NCI-H2171 (cell line): ENCODE measurements around the gene CLSTN2.

Experiments used
- DNase-seq: peaks from one replicate; lab custom pipeline; 2025; lab: John Stamatoyannopoulos, UW

Gene CLSTN2

GRCh38 chr3:139935016-139935865 is at the start of gene CLSTN2:
Gene CLSTN2 (plus strand): TSS chr3:139935185.
- peak; percentile 88 for DNase-seq

- no peak for DNase-seq
These were observed 47.6 kb upstream of the CLSTN2 start for GRCh38 chr3:139887431-139887830.

- no peak for DNase-seq
These were observed 46.3 kb upstream of the CLSTN2 start for GRCh38 chr3:139888561-139889140.

DNA sequence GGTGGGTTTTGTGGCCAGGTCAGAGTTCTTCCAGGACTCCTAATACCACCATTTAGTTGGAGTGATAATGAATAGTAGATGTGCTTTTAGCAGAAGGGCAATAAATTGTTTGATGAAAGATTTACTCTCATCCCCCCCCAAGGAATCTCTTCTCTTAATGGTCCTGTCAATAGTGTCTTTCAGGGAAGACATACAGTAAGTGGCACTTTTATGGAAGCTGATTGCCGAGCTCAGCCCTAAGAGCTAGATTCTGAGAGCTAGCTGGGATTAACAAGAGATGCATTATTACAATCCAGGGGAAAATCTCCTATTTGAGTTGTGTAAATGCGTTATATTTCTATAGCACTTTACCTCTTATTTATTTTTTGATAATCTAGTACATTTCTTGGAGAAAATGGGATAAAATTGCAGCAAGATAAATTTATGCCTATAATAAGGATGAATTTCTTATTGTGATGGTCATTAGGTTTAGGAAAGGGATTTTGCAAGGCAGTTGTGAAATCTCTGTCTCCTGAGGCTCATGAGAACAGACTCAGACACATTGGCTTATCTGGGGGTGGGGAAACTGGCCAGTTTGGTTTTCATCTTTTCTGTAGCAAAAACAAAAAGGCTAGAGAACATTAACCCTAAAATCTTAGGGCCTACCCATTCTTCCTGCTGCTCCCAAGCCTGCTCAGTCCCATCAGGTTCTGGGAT is 41.6 kb upstream of the CLSTN2 start:
- DNase-seq = no peak

DNA sequence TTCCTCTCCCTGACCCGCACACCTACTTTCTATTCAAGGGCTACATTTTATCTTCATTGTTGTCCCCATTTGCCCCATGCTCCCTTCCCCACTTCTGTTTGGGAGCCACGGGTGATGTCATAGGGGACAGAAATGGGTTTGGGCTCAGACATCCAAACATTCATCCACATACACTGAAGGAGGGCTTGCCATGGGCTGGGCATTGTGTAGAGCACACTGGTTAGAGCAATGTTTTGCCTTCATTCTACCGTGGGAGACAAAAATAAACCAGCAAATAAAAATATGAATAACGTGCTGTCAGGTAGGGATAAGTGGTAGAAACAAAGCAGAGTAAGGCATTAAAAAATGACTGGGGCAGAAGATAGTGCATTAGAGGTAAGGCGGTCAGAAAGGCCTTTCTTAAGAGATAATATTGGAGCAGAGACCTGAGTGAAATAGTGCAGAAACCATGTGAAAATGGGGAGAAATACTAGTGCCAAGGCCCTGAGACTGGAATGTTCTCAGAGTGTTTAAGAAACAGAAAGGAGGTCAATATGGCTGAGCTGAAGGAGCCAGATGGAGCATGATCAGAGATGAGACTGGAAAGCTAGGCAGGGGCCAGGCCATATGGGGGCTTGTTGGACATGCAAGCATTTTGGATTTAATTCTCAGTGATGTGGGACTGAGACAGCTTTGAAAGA is 40.9 kb upstream of the CLSTN2 start:
- DNase-seq = no peak

DNA sequence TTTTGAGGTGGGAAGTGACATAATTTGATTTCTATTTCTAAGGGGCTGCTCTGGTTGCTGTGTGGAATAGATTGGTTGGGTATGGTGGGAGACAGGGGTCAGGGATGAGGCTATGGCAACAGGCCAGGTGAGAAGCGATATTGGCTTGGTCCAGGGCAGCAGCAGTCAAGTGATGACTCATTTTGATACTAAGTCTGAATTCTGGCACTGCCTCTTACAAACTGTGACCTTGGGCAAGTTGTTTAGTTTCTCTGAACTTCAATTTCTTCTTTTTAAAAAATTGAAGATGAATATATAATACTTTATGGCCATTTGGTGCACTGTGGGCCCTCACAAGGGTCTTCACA is 40.4 kb upstream of the CLSTN2 start:
- no peak for DNase-seq

DNA sequence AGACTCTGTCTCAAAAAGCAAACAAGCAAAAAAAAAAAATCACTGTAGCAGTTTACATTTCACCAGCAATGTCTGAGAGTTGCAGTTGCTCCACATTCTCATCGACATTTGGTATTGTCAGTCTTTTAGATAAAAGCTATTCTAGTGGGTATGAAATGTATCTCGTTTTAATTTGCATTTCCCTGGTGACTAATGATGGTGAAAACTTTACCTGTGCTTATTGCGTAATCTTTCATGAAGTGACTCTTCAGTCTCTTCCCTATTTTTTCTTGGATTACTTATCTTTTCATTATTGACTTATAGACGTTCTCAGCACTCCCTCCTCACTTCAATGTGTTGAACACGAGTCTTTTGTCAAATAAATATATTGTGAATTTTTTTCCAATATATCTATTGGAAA is 37.2 kb upstream of the CLSTN2 start:
- no peak for DNase-seq

- no peak for DNase-seq
These were observed 28.6 kb upstream of the CLSTN2 start for GRCh38 chr3:139906418-139906817.

DNA sequence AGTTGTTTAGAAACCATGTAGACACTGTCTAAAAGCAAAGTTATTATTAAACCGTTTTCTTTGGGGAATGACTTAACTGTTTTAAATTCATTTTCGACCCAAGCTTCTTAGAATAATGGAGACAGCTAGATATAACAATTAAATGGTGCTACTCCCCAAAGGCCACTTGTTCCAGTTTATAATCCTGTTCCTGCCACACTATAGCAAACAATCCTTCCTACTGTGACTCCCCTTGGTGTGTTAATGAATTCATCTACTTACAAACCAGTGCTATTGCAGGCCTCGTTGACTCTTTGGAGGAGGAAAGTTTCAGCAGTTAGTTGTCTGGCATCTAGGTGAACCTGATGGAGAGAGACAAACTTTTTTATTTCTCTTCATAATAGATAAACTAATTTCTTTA is 25.2 kb upstream of the CLSTN2 start:
- DNase-seq = no peak

DNA sequence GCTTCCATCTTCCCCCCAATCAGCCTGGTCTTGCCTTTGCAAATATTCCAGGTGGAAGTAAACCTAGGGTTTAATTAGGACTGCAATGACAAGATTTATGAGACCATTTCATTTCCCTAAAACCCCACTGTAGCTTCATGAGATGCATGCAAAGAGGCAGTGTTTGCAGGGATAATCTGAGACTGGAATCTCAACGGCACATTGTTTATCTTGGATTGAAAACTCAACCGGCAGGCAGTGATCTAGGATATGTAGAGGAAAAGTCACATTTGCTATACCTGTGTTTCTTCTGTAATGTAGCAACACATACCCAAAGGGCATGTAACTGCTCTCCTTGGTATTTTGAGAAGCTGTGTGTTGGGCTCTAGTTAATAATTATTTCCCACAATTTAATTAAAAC is 18.7 kb upstream of the CLSTN2 start:
- DNase-seq = no peak

DNA sequence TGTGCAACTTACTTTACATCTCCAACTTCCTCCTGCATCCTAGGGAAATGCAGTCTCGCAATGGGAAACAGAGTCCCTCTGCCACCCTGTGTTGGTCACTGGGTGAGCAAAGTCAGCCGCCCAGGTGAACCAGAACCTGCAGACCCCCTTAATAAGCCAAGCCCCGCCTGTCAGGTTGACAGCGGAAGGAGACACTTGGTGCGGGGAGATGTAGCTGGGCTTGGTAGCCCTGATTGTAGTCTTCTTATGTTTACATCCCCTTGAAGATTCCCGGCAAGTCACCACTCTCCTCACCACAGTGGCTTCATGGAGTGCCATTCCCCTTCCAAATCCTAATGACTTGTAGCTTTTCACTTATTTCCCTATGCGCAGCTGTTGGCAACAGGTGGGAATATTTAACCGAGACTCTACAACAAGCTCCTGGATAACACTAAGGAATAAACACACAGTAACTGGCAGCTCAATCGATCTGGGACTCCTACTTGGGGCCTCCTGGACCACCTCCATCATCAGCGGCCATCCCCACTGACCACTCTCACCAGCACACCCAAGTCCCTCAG is 17.7 kb upstream of the CLSTN2 start:
- DNase-seq = no peak

- no peak for DNase-seq
These were observed 6.1 kb upstream of the CLSTN2 start for GRCh38 chr3:139928708-139929505.

DNA sequence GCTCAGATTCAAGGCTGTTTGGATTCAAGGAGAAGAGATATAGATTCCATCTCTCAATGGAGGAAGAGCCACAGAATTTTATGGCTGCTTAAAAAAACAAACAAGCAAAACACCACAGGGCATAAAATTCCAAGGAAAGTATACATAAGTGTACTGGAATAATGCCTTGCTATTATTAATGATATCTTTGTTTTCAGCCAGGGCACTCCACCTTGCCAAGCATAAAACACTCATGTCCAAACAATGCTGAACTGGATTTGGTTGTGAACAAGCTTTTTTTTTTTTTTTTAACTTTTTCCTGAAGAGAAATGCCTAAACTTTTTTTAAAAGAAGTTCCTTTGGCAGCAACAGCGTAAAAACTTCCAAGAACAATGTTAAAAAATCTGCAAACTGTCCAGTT is 4.8 kb upstream of the CLSTN2 start:
- no peak for DNase-seq

- DNase-seq = no peak
These were observed 1.2 kb upstream of the CLSTN2 start for GRCh38 chr3:139933766-139934165.

GRCh38 chr3:139934613-139935015 is 371 bp upstream of the CLSTN2 start:
- peak; percentile 33 for DNase-seq

DNA sequence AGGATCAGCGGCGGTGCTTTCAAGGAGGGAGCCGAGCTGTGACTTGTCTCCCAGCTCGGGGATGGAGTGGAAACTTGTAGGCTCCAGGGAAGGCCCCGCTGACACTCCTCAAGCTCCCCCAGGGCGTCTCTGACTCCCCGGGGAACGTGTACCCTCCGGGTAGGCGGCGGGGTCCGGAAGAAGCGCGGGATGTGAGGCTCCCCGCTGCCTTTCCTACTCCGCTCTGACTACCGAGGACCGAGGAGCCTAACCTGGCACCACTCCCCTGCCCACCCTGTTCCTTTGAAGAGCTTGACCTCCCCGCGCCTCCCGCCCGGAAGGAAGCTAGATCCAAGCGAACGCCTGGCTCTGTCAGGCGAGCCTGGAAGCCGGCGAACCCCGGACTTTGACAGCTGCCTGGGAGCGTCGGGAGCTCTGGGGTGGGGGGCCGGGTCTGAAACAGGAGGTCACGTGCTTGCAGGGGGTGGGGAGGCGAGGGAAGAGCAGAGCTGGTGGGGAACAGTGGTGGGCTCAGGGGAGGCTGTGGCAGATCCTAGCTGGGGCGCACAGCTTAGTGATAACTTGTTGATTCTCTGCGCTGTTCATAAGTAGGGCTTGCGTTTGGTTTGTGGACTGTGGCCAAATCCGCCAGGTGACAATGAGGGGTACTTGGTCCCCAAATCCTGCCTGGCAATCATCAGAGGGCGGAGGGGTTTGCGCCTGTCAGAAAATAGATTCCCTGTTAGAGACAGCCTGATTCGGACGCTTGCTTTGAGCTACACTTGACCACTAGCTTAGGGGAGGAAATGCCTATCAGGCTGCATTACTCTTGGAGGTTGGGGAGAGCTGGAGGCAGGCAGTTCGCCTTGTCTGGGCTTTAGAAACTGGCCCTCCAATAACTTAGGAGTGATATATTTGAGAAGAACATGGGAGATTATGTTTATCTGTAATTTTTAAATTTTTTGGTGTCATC is 1.2 kb downstream of the CLSTN2 start:
- DNase-seq = peak; percentile 54

DNA sequence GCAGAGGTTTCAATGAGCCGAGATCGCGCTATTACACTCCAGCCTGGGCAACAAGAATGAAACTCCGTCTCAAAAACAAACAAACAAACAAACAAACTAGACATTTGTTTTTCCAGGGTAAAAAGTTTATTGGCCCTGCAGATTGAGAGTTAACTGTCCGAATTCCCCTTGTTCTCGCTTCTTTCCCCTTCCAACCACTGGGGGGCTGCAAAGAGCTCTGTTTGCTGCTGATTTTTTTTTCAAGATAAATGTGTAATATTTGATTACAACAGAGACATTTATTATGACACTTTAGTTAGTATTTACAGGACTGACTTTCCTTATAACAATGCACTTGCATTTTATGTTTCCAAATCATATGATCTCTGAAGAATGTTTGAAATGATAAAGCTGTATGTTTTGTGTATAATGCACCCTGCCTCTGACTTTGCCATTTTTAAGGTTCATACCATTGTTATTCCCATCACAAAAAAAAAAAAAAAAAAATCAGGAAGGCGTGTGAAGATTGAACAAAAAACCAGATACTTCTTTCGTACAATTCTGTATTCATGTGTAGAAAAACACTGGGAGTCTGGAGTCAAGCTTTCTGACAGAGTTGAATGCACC is 2.8 kb downstream of the CLSTN2 start:
- peak; percentile 57 for DNase-seq

- no peak for DNase-seq
These were observed 4.8 kb downstream of the CLSTN2 start for GRCh38 chr3:139939681-139940190.

GRCh38 chr3:139940622-139941021 is 5.6 kb downstream of the CLSTN2 start:
- DNase-seq = no peak

DNA sequence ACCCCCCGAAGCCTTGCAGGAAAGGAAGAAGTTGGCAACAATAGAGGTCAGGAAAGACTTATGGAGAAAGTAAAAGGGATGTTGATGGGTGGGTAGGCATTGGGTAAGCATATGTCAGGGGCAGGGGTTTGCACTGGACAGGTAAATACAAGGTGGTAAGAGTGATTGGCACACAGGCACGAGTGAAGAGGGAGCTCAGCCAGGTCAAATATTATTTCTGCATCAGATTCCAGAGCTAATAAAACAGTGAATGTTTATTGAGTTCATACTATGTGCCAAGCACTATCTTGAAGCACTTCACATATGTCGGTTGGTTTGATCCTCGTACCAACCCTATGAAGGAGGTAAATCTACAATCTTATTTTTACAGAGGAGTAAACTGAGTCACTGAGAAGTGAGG is 6.6 kb downstream of the CLSTN2 start:
- no peak for DNase-seq
